HG03095 (cell line): ENCODE results near the gene YLPM1.

Experiments used
- ATAC-seq: cut with Tn5 transposase; IDR thresholded peaks from one replicate; pipeline ENCODE4 v1.9.1; 2021; ENCODE audit warnings: moderate library complexity; ENCODE audit not compliant: unreplicated experiment

The YLPM1 gene

GRCh38 chr14:74792249-74793039 lies 29.3 kb downstream of the YLPM1 start:
- no peak for ATAC-seq

GRCh38 chr14:74793506-74794155 lies 30.5 kb downstream of the YLPM1 start:
- no peak for ATAC-seq

DNA sequence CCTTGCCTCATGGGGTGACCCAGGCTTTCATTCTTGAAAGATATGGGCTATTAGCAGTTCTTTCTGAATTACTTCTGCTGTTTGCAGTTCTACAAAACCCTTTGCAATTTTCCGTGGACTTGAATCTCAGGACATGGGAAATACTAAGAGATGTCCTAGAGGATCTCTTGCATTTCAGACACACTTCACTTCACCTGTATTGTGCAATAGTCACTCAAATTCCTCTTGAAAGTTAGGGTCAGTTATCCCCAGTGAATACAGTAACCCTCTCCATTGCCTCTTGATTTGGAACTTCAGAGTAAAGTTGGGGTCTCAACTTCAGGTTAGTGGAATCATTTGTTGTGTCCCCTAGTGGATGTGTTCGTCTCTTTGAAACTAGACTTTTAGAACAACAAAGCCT lies 31.8 kb downstream of the YLPM1 start:
- no peak for ATAC-seq

GRCh38 chr14:74799765-74800164 lies 36.6 kb downstream of the YLPM1 start:
- ATAC-seq = no peak

DNA sequence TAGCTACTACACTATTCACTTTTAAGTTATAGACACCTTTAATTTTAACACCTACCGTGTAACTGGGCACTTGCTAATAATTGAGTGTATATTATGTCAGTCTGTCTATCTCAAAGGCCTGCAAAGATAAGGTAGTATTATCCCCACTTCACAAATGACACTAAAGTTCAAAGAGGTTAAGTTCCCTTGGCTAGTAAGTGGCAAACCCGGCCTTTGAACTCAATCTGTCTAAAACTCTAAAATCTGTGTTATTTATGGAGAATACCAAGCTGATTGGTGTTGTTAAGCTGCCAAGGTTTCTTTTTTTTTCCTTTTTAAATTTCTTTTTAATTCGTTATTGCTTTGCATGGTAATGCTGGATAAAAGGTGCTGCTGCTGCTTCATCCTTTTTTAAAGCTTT lies 37.7 kb downstream of the YLPM1 start:
- ATAC-seq = no peak

DNA sequence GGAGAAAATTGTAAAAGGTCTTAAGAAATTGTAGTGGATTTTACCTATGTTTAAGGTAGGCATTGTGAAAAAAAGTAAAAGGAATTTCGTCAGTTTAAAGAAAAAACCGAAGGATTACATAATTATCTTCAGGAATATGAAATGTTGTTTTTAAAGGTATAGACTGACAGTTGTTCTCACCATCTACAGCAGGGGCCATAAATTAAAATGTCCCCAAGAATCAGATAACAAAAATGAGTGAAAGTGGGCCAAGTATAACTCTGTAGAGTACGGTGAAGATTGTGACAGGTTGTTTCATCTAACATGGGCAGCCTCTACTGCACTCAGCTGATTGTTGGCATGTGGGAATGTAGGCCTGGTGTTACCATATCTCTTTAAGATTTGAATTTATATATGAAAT lies 38.3 kb downstream of the YLPM1 start:
- no peak for ATAC-seq

- no peak for ATAC-seq
Observed at GRCh38 chr14:74804219-74804825, 41.2 kb downstream of the YLPM1 start.

DNA sequence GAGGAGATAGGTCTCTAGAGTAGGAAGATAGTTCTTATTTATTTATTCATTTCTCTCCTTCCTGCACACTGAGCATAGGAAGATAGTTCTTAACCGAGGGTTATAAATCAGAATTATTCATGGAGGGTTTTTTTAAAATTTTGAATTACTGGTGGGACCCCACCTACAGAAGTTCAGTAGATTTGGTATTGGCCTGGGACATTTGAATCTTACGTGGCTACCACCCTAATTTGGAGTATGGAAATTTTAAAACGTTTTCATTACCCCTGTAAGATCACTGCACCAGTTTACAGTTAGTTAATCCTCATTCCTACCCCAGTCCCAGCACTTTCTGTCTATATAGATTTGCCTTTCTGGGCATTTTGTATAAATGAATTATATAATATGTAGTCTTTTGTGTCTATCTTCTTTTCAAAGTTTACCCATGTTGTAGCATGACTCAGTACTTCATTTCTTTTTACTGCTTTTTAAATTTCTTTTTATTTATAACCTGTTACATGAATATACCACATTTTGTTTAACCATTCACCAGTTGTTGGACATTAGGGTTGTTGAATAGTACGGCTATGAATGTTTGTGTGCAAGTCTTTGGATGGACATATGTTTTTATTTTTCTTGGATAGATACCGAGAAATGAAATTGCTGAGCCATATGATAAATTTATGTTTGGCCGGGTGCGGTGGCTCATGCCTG lies 44.9 kb downstream of the YLPM1 start:
- no peak for ATAC-seq

DNA sequence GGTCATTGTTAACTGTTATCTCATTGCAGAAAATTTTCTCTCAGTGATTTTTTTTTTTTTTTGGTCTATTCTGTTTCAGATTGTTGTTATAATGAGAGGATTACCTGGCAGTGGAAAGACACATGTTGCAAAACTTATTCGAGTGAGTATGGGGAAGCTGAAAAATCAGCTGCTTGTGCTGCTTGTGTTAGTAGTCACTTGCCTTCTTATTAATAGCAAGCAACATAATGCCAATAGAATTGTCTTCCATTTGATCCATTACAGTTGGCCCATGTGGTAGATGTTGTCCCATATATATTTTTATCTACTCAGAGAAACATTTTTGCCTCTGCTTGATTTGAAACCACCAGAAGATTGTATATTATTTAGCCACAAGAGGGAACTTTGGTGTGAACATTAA lies 53.0 kb downstream of the YLPM1 start:
- ATAC-seq = no peak

GRCh38 chr14:74820288-74820687 lies 57.2 kb downstream of the YLPM1 start:
- no peak for ATAC-seq

DNA sequence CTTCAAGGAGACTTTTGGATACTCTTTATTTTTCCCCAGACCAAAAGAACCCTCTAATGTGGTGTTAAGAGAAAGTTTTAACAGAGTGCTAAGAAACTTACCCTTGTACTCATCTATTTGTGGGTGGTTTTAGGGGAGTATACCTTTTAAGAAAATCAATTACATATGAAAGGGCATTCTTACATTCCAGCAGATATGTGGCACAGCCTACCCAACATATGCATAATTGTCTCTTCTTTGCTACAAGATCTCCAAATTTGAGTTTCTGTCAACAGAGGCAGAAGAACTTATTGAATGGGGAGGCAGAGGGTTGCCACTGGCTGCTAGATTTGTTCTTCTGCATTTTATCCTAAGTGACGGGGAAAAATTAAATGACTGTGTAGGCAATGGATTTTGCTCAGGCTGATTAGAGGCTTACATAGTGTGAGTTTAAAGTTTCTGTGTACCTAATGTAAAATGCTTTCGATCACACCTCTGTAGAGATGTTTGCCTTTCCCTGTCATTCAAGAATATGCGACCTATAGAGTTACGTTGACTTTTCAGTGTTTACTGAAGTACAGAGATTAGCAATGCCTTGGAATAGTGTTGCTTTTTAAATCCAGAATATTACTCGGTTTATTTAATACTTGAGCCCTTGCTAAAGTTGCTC lies 58.3 kb downstream of the YLPM1 start:
- no peak for ATAC-seq

DNA sequence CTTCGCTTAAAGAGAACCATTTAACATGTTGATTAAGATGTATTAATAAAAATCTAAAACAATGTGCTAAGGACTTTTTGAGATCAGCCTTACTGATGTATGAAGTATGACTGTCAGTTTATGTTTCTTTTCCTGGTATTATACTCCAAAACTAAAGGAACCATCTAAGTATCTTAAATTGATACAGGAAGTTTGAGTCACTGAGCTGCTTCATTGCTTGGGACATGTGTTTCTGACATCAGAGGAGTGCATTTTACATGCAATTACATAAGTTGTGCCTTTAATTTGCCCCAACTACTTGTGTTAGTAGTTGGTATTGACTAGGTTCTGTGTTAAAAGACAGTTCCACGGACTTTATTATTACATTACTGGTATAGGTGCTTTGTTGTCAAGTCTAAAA lies 61.9 kb downstream of the YLPM1 start:
- ATAC-seq = no peak

- ATAC-seq = no peak
Observed at GRCh38 chr14:74826574-74826973, 63.5 kb downstream of the YLPM1 start.

DNA sequence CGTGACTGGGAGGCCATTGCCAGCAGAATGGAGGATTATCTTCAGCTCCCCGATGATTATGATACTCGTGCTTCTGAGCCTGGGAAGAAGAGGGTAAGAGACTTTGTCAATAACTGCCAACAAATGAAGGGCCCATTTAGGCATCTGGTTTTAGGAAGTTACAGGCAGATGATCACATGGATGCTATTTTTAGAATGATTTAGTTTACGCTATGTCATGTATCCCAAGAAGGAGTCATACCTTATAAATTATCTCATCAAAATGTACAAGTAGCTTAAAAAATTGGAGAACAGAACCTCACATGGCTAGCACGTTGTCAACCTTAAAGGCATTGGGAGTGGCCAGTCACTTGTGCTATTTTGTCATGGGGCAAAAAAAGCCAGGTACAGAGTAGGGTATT lies 66.1 kb downstream of the YLPM1 start:
- no peak for ATAC-seq

- ATAC-seq = no peak
Observed at GRCh38 chr14:74832849-74833248, 69.7 kb downstream of the YLPM1 start.

GRCh38 chr14:74834692-74835392 lies 71.7 kb downstream of the YLPM1 start:
- ATAC-seq = no peak

GRCh38 chr14:74835645-74836250 lies 72.6 kb downstream of the YLPM1 start:
- no peak for ATAC-seq

GRCh38 chr14:74836251-74836960 lies 73.3 kb downstream of the YLPM1 start:
- no peak for ATAC-seq

- no peak for ATAC-seq
Observed at GRCh38 chr14:74838166-74838565, 75.0 kb downstream of the YLPM1 start.
